ENCODE measurements around the gene MLXIP.
A peak's percentile ranks its signal among the peaks of the same experiment; 100 is the strongest.
"Not testable (repeated sequence)": the region's sequence is repeated elsewhere in the genome, so short reads cannot be mapped to it uniquely, and the experiment has no call there.

The MLXIP gene

GRCh38 chr12:122096591-122097149 is 18.1 kb downstream of the MLXIP start:
- no peak for DNase-seq

- no peak for DNase-seq
Observed at GRCh38 chr12:122097584-122097926, 19.0 kb downstream of the MLXIP start.

- DNase-seq = no peak
Observed at GRCh38 chr12:122097927-122098756, 19.6 kb downstream of the MLXIP start.

GRCh38 chr12:122099280-122099749 is 20.8 kb downstream of the MLXIP start:
- DNase-seq = no peak

GRCh38 chr12:122099856-122100255 is 21.3 kb downstream of the MLXIP start:
- DNase-seq = no peak

GRCh38 chr12:122100568-122100967 is 22.0 kb downstream of the MLXIP start:
- DNase-seq = no peak

DNA sequence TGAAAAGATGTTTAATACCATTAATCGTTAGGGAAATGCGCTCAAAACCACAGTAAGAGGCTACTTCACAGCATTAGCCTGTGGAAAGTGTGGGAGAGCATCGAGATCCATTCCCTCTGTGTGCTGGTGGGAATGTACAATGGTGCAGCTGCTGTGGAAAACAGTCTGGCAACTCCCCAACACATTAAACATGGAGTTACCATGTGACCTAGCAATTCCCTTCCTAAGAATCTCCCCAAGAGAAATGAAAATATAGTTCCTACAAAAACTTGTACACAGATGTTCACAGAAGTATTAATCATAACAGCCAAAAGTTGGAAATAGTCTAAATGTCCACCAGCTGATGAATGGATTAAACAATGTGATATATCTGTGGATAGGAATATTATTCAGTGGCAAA is 23.8 kb downstream of the MLXIP start:
- DNase-seq = no peak

GRCh38 chr12:122104844-122105243 is 26.3 kb downstream of the MLXIP start:
- DNase-seq = no peak

DNA sequence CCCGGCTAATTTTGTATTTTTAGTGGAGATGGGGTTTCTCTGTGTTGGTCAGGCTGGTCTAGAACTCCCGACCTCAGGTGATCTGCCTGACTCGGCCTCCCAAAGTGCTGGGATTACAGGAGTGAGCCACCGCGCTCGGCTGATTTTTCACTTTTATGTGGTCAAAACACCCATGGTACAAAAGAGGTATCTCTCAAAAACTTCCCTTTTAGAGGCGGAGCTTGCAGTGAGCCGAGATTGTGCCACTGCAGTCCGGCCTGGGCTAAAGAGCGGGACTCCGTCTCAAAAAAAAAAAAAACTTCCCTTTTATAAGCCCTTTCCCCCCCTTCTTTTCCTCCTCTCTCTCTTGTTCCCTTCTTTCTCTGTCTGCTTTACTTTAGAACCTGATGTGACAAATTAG is 26.9 kb downstream of the MLXIP start:
- not testable (repeated sequence) for DNase-seq

GRCh38 chr12:122106843-122107242 is 28.3 kb downstream of the MLXIP start:
- no peak for DNase-seq

- DNase-seq = no peak
Observed at GRCh38 chr12:122107261-122107660, 28.7 kb downstream of the MLXIP start.

GRCh38 chr12:122111089-122111641 is 32.6 kb downstream of the MLXIP start:
- no peak for DNase-seq

DNA sequence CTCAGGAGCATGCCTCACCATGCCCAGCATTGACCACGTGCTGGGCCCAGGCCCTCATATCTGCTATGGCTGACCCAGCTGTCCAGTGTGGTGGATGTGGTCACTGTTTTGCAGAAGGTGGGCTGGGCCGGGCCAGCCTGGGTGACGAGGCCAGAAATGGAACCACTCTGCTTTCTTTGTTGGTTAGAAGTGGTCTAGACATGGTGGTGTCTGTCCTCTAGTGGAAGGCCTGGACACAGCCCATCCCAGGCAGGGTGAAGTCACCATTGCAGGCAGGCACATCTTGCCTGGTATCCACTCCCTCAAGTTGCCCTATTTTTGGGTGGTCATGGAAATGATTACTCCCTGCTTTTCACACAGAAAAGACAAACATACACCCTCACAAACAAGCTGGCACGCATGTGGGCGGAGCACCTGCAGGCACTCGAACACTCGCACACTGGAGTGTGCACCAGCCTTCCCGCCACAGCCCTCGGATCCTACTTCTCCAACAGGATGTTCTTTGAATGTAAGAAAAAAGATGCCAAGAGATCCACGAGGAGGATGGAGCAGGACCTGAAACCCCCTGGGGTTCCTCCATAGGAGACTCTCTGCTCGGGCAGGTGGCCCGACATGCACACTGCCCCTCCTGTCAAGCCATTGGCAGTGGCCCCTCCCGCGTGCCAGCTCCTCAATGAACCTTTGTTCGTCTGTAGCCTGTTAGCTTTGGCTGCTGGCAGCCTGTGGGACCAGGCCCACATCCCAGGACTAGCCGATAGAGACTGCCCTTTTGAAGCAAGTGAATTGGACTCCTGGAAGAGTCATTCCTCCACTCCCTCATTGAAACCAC is 38.4 kb downstream of the MLXIP start:
- DNase-seq = peak; percentile 46

DNA sequence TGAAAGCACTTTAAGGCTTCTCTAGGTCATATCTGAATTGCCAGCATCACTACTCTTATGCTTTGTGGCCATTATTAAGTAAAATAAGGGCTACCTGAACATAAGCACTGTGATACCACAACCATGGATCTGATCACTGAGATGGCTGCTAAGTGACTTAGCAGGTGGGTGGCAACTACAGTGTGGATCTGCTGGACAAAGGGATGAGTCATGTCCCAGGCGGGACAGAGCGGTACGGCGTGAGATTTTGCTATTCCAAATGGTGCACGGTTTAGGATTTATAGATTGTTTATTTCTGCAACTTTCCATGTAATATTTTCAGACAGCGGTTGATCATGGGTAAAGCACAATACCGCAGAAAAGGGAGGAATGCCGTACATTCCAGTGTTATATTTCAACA is 39.4 kb downstream of the MLXIP start:
- no peak for DNase-seq

GRCh38 chr12:122121341-122121740 is 42.8 kb downstream of the MLXIP start:
- not testable (repeated sequence) for DNase-seq

DNA sequence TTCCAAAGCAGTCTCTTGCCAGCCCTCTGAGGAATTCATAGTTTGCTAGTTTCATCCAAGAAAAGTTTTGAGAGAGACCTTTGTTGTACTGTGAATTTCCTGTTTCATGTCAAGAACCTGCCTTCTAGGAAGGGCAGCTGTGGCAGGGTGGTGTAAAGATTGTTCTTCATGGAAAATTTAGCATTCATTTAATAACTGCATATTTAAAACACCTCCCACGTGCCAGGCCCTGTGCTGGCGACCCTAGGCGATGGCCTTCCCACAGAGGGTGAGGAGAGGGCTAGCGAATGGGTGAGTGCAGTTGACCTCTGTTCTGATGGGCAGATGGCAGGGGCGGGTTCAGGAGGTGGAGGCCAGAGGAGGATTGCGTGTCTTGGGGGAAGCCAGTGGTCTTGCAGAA is 43.2 kb downstream of the MLXIP start:
- DNase-seq = no peak

DNA sequence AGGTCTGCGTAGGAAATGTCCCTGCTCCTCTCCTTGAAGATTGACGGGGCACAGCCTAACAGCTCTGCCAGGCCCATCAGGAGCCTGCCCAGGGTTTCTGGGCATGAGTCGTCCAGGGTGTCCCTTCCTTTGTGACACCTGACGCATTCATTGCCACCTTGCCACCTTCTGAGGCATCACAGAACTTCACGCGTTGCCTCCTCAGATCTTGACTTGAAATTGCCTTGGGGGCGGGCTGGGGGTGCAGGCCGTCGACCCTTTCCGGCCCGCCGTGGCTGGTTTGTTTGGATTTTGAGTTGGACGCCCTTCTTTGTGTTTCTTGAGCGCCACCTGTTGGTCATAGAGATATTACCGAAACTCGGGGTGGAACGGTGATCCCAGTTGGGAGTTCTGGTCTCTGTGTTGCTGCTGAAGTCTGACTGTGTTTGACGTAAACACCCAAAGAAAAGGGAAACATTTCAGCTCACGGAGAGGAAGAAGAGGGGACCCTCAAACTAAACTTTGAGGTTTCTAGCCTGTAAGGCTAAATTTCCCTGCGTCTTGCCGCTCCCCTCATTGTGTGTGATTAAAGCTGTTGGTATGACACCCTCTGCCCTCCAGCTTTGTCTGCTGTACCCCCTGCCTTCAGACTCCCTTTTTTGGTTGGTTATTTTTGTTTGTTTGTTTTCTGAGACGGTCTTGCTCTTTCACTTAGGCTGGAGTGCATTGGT is 44.6 kb downstream of the MLXIP start:
- DNase-seq = peak; percentile 85

DNA sequence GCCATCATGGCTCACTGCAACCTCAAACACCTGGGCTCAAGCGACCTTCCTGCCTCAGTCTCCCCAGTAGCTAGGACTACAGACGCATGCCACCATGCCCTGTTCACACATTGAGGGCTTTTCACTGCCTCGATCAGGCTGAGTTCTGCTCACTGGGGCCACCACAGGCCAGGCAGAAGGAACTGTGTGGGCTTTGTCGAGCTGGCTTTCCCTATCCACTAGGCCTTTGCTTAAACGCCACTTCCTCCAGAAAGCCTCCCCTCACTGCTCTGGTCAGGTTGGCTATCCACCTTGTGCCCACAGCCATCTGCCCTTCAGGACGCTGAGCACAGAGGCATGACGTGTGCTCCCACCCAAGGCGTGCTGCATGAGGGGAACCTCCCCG is 45.2 kb downstream of the MLXIP start:
- DNase-seq = no peak

- no peak for DNase-seq
Observed at GRCh38 chr12:122124370-122124769, 45.8 kb downstream of the MLXIP start.

- DNase-seq = no peak
Observed at GRCh38 chr12:122125452-122126341, 47.1 kb downstream of the MLXIP start.

- no peak for DNase-seq
Observed at GRCh38 chr12:122126342-122126635, 47.7 kb downstream of the MLXIP start.
